ENCODE data around the gene KIF4A. TPM values are rescaled to one million over a fixed set of nuclear protein-coding genes. Genes with fewer than 3 reads are reported as not detected.
A peak's percentile ranks its signal among the peaks of the same experiment; 100 is the strongest.
"Not testable (repeated sequence)": the region's sequence is repeated elsewhere in the genome, so short reads cannot be mapped to it uniquely, and the experiment has no call there.

KIF4A gene
- 0.25 TPM for total RNA-seq
- long read RNA-seq = 0 reads

GRCh38 chrX:70289793-70290770 lies at the start of gene KIF4A, which contains the start of gene PDZD11:
Gene KIF4A (plus strand): TSS chrX:70290104. CDS start chrX:70290459, 355 bp downstream.
Gene PDZD11 (minus strand): TSS chrX:70289927. CDS start chrX:70289341, 586 bp downstream.
- TF ChIP-seq CTCF (IDR thresholded peaks at IDR 0.05; ENCODE audit: borderline replicate concordance) = no peak
- peak; percentile 79 for DNase-seq
- peak within 1 kb of the TSS; percentile 77 for H3K27ac ChIP-seq (replicated peaks)
- H3K9me3 ChIP-seq (replicated peaks) = no peaks in the 10 kb centered on the region
- intact Hi-C loops (cut with micrococcal nuclease) = no loop called here
- peaks cover 11% of the 10 kb centered on the region for H3K4me1 ChIP-seq
- H3K36me3 ChIP-seq = peaks cover 4% of the 10 kb centered on the region
- H3K27me3 ChIP-seq (ENCODE audit: low read depth) = no peaks in the 10 kb centered on the region
- H3K4me3 ChIP-seq = peak within 1 kb of the TSS; percentile 72

GRCh38 chrX:70240751-70241150 lies 49.2 kb upstream of the KIF4A start:
- intact Hi-C loops (cut with micrococcal nuclease) = no loop called here
- H3K27ac ChIP-seq (replicated peaks) = no peak overlapping the region
- no peak for DNase-seq
- H3K9me3 ChIP-seq (replicated peaks) = no peaks in the 10 kb centered on the region
- no peaks in the 10 kb centered on the region for H3K36me3 ChIP-seq
- no peak for TF ChIP-seq CTCF (IDR thresholded peaks at IDR 0.05; ENCODE audit: borderline replicate concordance)
- no peak overlapping the region for H3K4me3 ChIP-seq
- H3K4me1 ChIP-seq = no peaks in the 10 kb centered on the region
- H3K27me3 ChIP-seq (ENCODE audit: low read depth) = no peaks in the 10 kb centered on the region

DNA sequence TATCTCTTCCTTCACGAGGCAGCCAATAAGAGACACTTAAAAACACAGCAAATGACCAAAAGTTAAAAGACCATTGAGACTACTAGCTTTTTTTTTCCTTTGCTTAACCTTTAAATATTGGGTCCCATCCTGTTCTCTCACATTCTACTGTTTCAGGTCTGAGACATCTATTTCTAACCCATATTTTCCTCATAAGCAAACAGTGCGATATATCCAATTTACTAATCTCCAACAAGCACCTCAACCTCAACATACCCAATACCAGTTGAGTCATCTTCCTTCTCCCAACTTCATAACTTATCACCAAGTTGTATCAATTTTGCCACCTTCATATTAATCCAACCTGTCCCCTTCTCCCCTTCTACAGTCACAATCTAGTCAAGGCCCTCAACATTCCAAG lies 48.4 kb upstream of the KIF4A start:
- Histone ChIP-seq H3K27me3 (ENCODE audit: low read depth) (no peaks in the 10 kb centered on the region), H3K9me3 (replicated peaks) (no peaks in the 10 kb centered on the region), H3K27ac (replicated peaks) (no peak overlapping the region), H3K4me3 (no peak overlapping the region), H3K36me3 (no peaks in the 10 kb centered on the region), H3K4me1 (no peaks in the 10 kb centered on the region)
- no peak for TF ChIP-seq CTCF (IDR thresholded peaks at IDR 0.05; ENCODE audit: borderline replicate concordance)
- no peak for DNase-seq
- intact Hi-C loops (cut with micrococcal nuclease) = no loop called here

GRCh38 chrX:70243601-70244000 lies 46.3 kb upstream of the KIF4A start:
- DNase-seq; H3K9me3 ChIP-seq (replicated peaks); H3K27ac ChIP-seq (replicated peaks); intact Hi-C loops (cut with micrococcal nuclease); H3K36me3 ChIP-seq; H3K4me3 ChIP-seq; H3K27me3 ChIP-seq (ENCODE audit: low read depth); H3K4me1 ChIP-seq: not testable (repeated sequence)

- no peak for DNase-seq
- H3K27ac ChIP-seq (replicated peaks) = no peak overlapping the region
- H3K9me3 ChIP-seq (replicated peaks) = no peaks in the 10 kb centered on the region
- no peaks in the 10 kb centered on the region for H3K4me1 ChIP-seq
- no peak for TF ChIP-seq CTCF (IDR thresholded peaks at IDR 0.05; ENCODE audit: borderline replicate concordance)
- H3K27me3 ChIP-seq (ENCODE audit: low read depth) = no peaks in the 10 kb centered on the region
- H3K4me3 ChIP-seq = no peak overlapping the region
- intact Hi-C loops (cut with micrococcal nuclease) = no loop called here
- H3K36me3 ChIP-seq = no peaks in the 10 kb centered on the region
These were observed 45.0 kb upstream of the KIF4A start for GRCh38 chrX:70244881-70245280.

GRCh38 chrX:70247252-70247651 lies 42.7 kb upstream of the KIF4A start:
- Histone ChIP-seq H3K27ac (replicated peaks) (no peak overlapping the region), H3K4me1 (no peaks in the 10 kb centered on the region), H3K36me3 (no peaks in the 10 kb centered on the region), H3K4me3 (no peak overlapping the region), H3K27me3 (ENCODE audit: low read depth) (no peaks in the 10 kb centered on the region), H3K9me3 (replicated peaks) (no peaks in the 10 kb centered on the region)
- no peak for TF ChIP-seq CTCF (IDR thresholded peaks at IDR 0.05; ENCODE audit: borderline replicate concordance)
- DNase-seq = no peak
- intact Hi-C loops (cut with micrococcal nuclease) = no loop called here

Data from left ventricle myocardium inferior (tissue), 1 donor.